ENCODE results near the gene ADAMTS2.
"Not testable (repeated sequence)": the region's sequence is repeated elsewhere in the genome, so short reads cannot be mapped to it uniquely, and the experiment has no call there.

The ADAMTS2 gene

DNA sequence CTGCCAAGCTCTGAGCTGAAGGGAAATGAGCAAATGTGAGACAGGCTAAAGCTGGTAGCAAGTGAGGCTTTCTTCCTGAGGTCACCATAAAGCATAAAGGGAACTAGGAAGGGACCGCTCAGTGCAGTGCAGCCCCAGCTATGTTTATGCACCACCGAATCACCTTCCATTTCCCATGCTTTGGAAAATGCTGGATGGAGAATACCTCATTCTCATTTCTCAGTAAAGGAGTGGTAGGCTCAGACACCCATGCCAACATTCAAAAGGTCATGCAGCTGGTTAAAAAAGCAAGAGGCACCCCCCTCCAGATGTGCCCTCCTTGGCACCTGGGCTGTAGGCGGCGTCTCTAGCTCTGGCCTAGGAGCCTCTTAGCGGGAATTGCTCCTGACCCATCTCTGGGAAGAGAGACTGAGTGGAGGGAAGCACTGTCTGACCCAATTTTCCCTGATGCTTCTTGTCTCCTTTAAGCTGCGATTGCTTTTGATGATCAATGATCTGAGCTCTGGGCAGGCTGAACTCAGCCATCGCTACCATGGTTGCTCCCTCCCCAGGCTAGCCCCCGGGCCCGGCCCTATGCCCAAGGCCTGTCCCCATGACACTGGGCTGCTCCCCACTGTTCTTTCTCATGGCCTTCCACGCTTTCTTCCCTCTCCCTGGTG is 226.4 kb downstream of the ADAMTS2 start:
- DNase-seq, result no peak

DNA sequence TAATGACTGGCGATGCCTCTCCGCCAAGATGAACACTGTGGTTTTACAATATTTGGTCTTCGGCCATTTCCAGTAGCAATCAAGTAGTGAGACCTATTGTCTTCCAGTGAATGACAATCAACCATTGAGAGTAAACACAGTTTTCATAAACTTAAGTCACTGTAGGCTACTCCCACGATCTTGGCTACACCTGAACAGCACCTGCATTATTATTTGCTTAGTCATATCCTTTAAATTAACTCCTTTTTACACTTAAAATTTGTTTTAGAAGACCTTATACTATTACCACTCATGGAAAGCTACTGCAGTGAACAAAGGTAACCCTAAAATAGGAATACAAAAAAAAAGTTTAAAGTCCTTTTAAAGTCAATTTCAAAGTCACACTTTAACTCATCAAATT is 226.9 kb downstream of the ADAMTS2 start:
- DNase-seq, result no peak

DNA sequence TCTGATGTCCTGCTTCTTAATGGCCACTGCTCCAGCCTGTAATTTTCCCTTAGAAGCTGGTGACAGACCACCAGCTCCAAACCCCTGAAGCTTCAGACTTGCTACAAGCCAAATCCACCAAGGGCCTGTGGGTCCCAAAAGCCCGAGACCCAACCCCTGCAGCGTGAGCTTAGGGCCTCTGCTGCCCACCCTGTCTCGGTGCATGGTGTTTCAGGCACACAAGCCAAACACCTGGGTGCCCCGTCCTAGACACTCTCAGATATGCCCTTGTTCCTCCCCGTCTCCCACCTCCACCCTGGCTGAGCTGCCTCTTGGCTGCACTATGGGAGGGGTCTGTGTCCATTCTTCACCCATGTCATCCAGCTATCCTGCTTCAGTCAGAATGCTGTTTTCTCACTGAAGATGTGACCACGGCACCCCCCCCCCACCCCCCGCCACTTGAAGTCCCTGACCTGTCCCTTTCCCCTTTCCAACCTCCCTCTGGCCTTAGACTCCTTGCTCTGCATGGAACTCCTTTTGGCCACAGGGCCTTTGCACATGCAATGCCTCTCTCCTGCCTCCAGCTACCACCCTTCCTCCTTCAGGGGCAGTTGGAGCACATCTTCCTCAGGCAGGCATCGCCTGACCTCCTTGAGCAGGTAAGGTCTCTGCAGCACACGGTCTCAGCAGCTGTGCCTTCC is 229.3 kb downstream of the ADAMTS2 start:
- no peak for DNase-seq

DNA sequence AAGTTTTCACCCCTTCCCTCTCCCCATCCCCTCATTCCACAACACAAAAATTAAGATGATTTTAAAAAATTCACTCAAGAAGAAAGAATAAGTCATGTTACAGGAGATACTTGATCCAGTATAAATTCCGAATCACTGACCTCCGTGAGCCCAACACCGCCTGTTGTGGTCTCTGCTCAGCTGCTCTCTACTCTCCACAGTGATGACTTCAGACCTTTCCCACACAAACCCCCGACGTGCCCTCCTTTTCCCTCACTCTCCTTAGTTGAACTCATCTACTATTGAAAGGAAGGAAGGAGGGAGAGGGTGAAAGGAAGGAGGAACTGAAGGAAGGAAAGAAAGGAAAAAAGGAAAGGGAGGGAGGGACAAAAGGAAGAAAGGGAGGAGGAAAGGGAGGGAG is 230.0 kb downstream of the ADAMTS2 start:
- no peak for DNase-seq

DNA sequence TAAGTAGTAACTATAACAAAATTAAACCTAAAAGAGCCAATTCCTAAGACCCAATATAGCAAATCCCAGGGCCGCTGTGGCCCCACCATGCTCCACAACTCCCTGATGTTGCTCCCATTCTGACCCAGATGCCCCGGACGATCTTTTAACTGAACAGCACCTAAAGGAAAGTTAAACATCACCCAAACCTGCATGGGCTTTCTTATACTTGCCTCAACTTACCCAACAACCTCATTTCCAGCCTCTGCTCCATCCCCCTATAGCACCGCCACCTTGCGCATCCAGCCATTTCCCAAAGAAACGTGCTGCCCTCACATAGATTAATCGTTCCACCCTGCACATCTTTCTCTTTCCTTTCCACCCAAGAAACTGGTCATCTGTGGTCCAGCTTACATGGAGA is 230.5 kb downstream of the ADAMTS2 start:
- DNase-seq, result no peak

DNA sequence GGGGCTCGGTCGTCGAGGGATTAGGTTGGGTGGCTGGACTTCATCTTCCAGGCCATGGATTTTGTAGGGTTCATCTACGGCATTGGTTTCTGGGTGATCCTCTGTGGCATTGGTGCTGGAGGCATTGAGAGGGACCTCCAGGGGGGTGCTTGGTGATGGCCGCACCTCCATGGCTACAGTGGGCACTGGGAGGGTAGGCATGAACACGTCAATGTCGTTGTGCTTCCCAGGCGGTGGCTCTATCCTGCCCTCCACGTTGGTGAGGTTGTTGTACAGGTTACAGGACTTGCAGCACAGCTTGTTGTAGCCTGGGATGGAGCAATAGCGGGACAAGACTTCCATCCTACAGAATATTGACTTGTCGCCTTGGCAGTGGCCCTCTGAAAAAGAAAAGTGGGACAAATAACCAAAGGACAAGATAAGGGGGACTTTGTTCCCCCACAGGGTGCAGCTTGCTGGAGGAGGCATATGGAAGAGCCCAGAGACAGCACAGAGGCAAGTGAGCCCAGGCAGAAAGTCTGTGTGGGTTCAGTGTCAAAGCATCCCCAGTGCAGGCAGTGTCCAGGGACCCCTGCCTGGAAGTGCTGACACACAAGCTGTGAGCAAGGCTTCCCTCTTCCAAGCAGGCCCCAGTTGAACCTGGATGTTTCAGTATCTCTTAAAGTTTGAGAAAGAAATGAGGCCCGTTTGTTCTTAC is 231.2 kb downstream of the ADAMTS2 start:
- no peak for DNase-seq

DNA sequence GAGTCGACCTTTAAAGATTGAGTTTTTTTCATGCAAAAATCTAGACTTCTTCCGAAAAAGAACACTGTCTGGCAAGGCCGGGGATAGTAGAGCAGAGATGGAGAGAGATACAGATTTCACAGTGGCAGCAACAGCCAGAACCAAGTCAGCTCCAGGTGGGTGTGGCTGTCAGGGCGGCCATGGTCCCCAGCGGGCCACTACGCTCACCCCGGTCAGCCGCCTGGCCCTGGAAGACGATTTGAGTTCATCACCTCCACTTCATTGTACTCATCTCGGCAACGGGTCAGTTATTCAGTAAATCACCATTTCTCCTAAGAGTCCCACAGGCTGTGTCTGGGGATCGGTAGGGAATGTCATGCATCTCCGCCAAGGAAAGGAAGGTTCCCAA is 232.1 kb downstream of the ADAMTS2 start:
- DNase-seq, result no peak

DNA sequence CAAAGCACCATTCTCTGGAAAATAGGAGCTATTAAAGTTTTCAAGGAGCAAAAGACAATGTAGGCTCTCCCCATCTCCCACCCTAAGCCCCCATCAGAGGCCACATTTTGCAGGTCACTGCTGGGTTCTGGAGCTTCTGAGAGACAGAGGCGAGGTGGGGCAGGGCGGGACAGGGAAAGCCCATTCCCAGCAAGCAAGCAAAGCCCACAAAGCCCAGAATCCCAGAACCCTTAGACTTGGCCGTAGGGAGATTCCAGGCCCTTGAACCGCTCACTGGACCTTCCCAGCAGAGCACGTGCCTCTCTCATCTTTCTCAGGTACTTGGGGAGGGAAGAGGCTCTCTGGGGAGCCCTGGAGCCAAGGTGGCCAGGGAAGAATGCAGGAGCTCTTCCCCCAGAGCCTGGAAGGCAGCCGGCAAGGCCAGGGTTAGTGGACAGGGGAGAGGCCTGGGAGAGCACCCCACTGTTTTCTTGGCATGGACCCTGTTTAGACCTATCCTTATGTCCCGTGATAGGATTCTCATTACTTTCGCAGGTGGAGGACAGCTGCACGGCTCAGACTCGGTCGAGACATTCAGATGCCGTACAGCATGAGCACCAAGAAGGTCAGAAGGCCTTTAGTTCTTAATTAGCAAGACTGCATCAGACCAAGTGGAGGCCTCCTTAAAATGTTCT is 232.7 kb downstream of the ADAMTS2 start:
- DNase-seq, result no peak

DNA sequence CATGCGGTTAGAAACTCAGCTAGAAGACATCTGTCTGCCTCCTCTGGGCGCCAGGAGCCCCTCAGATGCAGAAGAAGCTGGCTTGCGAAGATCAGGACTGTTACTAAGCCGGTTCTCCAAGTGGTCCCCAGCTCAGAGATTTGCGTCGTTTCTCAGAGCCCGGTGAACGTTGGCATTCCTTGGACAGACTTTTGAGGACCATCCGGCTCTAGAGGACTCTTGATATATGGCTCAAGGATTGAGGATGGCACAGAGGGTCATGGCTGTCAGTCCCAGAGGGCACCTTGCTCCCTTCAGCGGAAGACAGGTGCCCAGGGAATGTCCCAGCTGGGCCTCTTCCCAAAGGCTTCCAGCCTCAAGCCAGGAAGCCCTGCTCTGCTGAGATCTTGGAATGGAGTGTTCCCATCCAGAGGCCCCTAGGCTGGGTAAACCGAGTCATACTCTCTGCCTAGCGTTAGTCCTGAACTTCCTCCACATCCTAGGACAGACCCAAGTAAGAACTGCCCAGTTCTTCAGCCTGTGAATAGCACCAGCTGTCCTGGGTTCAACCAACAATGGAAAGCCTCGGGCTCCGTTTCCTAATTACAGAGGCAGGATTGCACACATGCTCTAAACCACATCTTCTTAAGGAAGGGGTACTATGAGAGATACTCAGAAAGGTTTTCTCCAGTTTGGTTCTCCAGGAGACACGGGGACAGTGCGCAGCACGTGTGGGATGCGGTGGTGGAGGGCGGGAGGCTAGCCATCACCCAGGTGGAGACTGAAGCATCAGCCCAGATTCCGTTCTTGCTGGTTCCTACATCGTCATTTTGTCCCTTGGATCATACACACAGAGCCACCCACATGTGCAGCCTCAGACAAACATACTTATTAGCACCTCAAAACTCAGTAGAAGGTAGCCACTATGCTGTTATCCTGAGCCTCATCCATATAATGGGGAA is 233.7 kb downstream of the ADAMTS2 start:
- DNase-seq, result no peak

DNA sequence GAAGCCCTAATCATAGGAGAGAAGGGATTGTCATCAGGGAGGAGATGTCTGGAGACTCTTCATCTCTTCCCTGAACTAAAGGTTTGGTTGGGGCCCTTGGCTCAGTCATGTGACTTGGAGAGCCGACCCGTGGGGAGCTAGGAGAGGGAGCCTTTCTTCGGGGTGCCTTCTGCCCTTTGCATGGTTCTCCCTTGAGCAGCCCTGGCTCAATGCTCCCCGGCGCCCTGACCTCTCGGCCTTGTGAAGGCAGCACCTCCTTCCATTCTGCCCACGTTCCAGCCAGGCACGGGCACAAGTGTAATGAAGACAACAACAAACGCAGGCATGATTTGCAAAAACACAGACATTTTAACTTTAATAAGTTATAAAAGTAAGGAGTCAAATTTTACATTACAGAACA is 234.7 kb downstream of the ADAMTS2 start:
- DNase-seq, result no peak

DNA sequence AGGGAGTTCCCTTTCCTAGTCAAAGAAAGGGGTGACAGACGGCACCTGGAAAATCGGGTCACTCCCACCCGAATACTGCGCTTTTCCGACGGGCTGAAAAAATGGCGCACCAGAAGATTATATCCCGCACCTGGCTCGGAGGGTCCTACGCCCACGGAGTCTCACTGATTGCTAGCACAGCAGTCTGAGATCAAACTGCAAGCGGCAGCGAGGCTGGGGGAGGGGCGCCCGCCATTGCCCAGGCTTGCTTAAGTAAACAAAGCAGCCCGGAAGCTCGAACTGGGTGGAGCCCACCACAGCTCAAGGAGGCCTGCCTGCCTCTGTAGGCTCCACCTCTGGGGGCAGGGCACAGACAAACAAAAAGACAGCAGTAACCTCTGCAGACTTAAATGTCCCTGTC is 244.0 kb downstream of the ADAMTS2 start:
- DNase-seq, result not testable (repeated sequence)

DNA sequence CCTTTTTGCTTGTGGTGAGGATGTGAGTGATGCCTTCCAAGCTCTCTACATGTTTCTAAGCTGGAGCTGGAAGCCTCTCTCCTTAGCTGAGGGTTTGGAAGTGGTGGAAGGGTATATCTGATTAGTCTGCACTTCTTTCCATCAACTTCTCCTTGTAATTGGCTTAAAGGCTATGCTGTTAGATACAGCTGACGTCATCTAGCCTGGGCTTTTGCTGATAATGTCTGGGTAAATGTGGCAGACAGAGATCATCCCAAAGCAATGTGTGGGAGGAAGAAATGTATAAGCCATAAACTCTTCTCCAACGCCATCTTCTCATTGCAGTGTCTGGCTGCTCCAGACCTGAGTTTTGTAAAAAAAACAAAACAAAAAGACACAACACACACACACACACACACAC is 255.8 kb downstream of the ADAMTS2 start:
- DNase-seq, result no peak

DNA sequence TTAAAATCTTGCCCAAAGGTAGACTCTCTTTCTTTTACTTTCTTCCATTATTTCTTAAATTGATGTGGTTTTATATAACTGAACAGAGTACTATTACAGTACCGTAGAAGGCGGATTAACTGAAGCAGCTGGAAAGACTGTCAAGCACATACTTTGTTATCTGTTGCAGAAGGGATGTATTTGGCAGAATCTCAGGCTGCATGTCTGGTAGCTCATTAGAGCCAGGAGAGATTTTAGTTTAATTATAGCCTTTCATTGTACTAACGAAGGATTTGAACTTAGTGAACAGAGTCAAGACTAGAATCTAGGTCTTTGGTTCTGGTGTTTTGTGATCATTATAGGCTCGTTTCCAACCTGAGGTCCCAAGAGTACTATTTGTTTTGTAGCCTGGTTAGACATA is 264.5 kb downstream of the ADAMTS2 start:
- no peak for DNase-seq

DNA sequence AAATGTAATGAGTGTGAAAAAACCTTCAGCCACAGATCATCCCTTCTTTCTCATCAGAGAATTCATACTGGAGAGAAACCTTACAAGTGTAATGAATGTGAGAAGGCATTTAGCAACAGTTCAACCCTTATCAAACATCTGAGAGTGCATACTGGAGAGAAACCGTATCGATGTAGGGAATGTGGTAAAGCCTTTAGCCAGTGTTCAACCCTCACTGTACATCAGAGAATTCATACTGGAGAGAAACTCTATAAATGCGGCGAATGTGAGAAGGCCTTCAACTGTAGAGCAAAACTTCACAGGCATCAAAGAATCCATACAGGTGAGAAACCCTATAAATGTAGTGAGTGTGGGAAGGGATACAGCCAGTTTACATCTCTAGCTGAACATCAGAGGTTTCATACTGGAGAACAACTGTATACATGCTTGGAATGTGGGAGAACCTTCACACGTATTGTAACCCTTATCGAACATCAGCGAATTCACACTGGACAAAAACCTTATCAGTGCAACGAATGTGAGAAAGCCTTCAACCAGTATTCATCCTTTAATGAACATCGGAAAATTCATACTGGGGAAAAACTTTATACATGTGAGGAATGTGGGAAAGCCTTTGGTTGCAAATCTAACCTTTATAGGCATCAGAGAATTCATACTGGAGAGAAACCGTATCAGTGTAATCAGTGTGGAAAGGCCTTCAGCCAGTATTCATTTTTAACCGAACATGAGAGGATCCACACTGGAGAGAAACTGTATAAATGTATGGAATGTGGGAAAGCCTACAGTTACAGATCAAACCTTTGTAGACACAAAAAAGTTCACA is 265.9 kb downstream of the ADAMTS2 start:
- DNase-seq, result no peak

DNA sequence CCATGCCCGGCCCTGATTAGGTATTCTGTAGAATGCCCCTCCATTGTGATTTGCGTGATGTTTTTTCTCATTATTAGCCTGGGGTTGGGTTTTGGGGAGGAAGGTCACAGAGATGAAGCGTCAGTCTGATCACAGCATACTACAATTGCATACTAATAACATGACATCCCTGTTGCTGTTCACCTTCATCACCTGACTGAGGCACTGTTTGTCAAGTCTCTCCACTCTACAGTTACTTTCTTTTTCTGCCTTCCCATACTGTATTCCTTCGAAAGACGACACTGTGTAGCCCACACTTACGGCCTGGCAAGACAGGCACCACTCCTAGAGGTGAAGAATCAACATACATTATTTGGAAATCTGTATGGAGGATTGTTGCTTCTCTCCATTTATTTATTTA is 279.6 kb downstream of the ADAMTS2 start:
- no peak for DNase-seq

DNA sequence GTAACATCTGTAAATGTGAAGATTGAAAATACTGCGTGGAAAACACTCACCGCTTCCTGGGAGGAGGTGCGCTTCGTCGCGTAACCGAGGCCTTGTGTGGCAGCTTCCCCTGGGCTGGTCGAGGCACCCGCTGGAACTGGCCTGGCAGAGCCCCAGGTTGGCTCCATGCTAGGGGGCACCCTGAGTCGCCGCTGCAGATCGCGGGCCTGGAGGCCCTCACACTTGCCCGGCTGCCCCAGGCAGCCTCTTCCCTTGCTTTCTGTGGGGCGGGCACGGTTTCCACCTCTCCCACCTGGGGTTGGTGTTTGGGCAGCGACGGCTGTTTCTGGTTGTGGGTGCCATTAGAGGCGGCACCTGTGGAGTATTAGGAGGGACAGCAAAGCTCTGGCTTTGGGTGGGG is 284.2 kb downstream of the ADAMTS2 start:
- no peak for DNase-seq
